GM20000 (cell line): Measurements from ENCODE around the gene GABRG3.

Source experiments
- DNase-seq: peaks from one replicate; pipeline ENCODE4 v3.0.0; 2012; ENCODE audit warnings: low spot score
- CTCF ChIP-seq: IDR thresholded peaks from 2 replicates; pipeline ENCODE4 v1.5.1; 2012; ENCODE audit warnings: mild to moderate bottlenecking, control low read depth; ENCODE audit errors: extremely low read depth, missing control alignments

The GABRG3 gene

GRCh38 chr15:26967719-26968269, 3.2 kb upstream of the GABRG3 start:
- DNase-seq: no peak
- TF ChIP-seq CTCF: no peak

- TF ChIP-seq CTCF: no peak
- no peak for DNase-seq
Observed at GRCh38 chr15:26968806-26969205, 2.2 kb upstream of the GABRG3 start.

- DNase-seq: no peak
- no peak for TF ChIP-seq CTCF
Observed at GRCh38 chr15:26971271-26972018, 464 bp downstream of the GABRG3 start.

GRCh38 chr15:26972636-26973035, 1.7 kb downstream of the GABRG3 start:
- no peak for DNase-seq
- no peak for TF ChIP-seq CTCF

- no peak for DNase-seq
Observed at GRCh38 chr15:26974120-26974780, 3.3 kb downstream of the GABRG3 start.

GRCh38 chr15:26981492-26981891, 10.5 kb downstream of the GABRG3 start:
- TF ChIP-seq CTCF: no peak
- no peak for DNase-seq

More at GRCh38 chr15:26974120-26974780, 3.3 kb downstream of the GABRG3 start:
- no peak for TF ChIP-seq CTCF

GRCh38 chr15:26983822-26984221, 12.8 kb downstream of the GABRG3 start:
- DNase-seq: no peak

More at GRCh38 chr15:26983822-26984221, 12.8 kb downstream of the GABRG3 start:
- TF ChIP-seq CTCF: no peak
